SK-N-SH (cell line): Measurements from ENCODE around the gene CHST11. TPM values are rescaled to one million over a fixed set of nuclear protein-coding genes. Genes with fewer than 3 reads are reported as not detected.

Experiments
- CTCF ChIA-PET: fragments of 300-600, 350-600 bp; formaldehyde crosslinking; extraction: SDS; loops from one replicate; lab custom pipeline; 2021; lab: Yijun Ruan, JAX
- POLR2A ChIA-PET: fragments of 350-600 bp; sonication (Branson Sonifier 250); formaldehyde crosslinking; extraction: SDS; loops from one replicate; lab custom pipeline; 2020; ENCODE audit warnings: antibody characterized with exemption, inconsistent platforms; lab: Yijun Ruan, JAX
- DNase-seq: peaks from one replicate; pipeline ENCODE4 v3.0.0; 2012
- H2AFZ ChIP-seq: fragments of 200-600 bp; sonication (generic); 2 replicates; pipeline ENCODE4 v1.8.1; 2016; ENCODE audit warnings: antibody characterized with exemption, mild to moderate bottlenecking, low read depth
- H3F3A ChIP-seq: fragments of 200-600 bp; sonication (generic); replicated peaks from 2 replicates; pipeline ENCODE3; 2016; ENCODE audit warnings: antibody characterized with exemption, mild to moderate bottlenecking; ENCODE audit not compliant: insufficient read depth
- H3K27ac ChIP-seq, 2 experiments: fragments of 200-500 bp in 1 of 2; fragments of 200-600 bp in 1 of 2; sonication (Bioruptor generic) in 1 of 2; sonication (generic), shearing (Covaris generic) in 1 of 2; 2 replicates each; pipeline versions ENCODE4 v1.5.1 to v1.6.1; 2014 to 2016; ENCODE audit warnings: low read depth in 2 of 2, inconsistent platforms in 1 of 2, low read length in 1 of 2, mild to moderate bottlenecking in 1 of 2, mixed read lengths in 1 of 2
- H3K27me3 ChIP-seq: fragments of 200-600 bp; sonication (generic), shearing (Covaris generic); 2 replicates; pipeline ENCODE4 v1.6.1; 2016; ENCODE audit warnings: mixed run types; ENCODE audit not compliant: insufficient read depth
- H3K36me3 ChIP-seq, 2 experiments: fragments of 200-500 bp in 1 of 2; fragments of 200-600 bp in 1 of 2; sonication (Bioruptor generic) in 1 of 2; sonication (generic) in 1 of 2; replicated peaks in 1 of 2; 2 replicates each; pipeline versions ENCODE3 to v1.5.1; 2014 to 2016; ENCODE audit warnings: low read length in 1 of 2, mild to moderate bottlenecking in 1 of 2; ENCODE audit not compliant: insufficient read depth in 2 of 2, control insufficient read depth in 1 of 2
- H3K4me1 ChIP-seq, 2 experiments: fragments of 200-500 bp in 1 of 2; fragments of 200-600 bp in 1 of 2; sonication (Bioruptor generic) in 1 of 2; sonication (generic), shearing (Covaris generic) in 1 of 2; 2 replicates each; pipeline versions ENCODE4 v1.5.1 to v1.6.1; 2014 to 2016; ENCODE audit warnings: low read depth in 1 of 2, low read length in 1 of 2, mixed run types in 1 of 2; ENCODE audit not compliant: insufficient read depth in 2 of 2, control insufficient read depth in 1 of 2
- H3K4me2 ChIP-seq: fragments of 200-600 bp; sonication (generic), shearing (Covaris generic); 2 replicates; pipeline ENCODE4 v1.6.1; 2017; ENCODE audit warnings: mixed run types
- H3K4me3 ChIP-seq, 2 experiments: fragments of 200-500 bp in 1 of 2; fragments of 200-600 bp in 1 of 2; sonication (Bioruptor generic) in 1 of 2; sonication (generic), shearing (Covaris generic) in 1 of 2; 2 replicates each; pipeline versions ENCODE4 v1.5.1 to v1.8.1; 2014 to 2016; ENCODE audit warnings: low read depth in 2 of 2, inconsistent platforms in 1 of 2, low read length in 1 of 2, mild to moderate bottlenecking in 1 of 2, mixed read lengths in 1 of 2, moderate library complexity in 1 of 2
- H3K79me2 ChIP-seq: fragments of 200-600 bp; sonication (generic); 2 replicates; pipeline ENCODE4 v1.8.1; 2017; ENCODE audit warnings: mild to moderate bottlenecking; ENCODE audit not compliant: insufficient read depth
- H3K9ac ChIP-seq: fragments of 200-600 bp; sonication (generic); 2 replicates; pipeline ENCODE4 v1.6.1; 2017; ENCODE audit warnings: mixed run types
- H3K9me2 ChIP-seq: fragments of 200-600 bp; sonication (generic); 2 replicates; pipeline ENCODE4 v1.6.1; 2017; ENCODE audit warnings: mixed run types
- H3K9me3 ChIP-seq: fragments of 200-600 bp; sonication (generic); 2 replicates; pipeline ENCODE4 v1.6.1; 2017; ENCODE audit warnings: mixed run types, mild to moderate bottlenecking, moderate library complexity
- H4K20me1 ChIP-seq: fragments of 200-600 bp; sonication (generic); 2 replicates; pipeline ENCODE4 v1.6.1; 2017; ENCODE audit warnings: mild to moderate bottlenecking, mixed run types; ENCODE audit not compliant: insufficient read depth
- CHD2 ChIP-seq: fragments of 150-350 bp; IDR thresholded peaks from 2 replicates; pipeline ENCODE4 v1.6.1; 2018; ENCODE audit warnings: low read length; ENCODE audit not compliant: partially characterized antibody
- EP300 ChIP-seq, 2 experiments: IDR thresholded peaks; 2 replicates each; pipeline versions ENCODE4 v1.4.0 to v1.6.1; 2012; ENCODE audit warnings: borderline replicate concordance in 1 of 2, low read depth in 1 of 2, low read length in 1 of 2
- FOXJ3 ChIP-seq: sonication (generic); formaldehyde crosslinking; IDR thresholded peaks from 2 replicates; pipeline ENCODE4 v1.5.1; 2020; ENCODE audit warnings: mild to moderate bottlenecking, missing genetic modification reagents
- GATA2 ChIP-seq: sonication (generic); formaldehyde crosslinking; IDR thresholded peaks from 2 replicates; pipeline ENCODE4 v1.5.0; 2020; ENCODE audit warnings: mild to moderate bottlenecking, missing genetic modification reagents
- JUND ChIP-seq: IDR thresholded peaks from 2 replicates; pipeline ENCODE4 v1.4.0; 2012
- MEF2A ChIP-seq: IDR thresholded peaks from 2 replicates; pipeline ENCODE4 v1.4.0; 2012; ENCODE audit warnings: low read depth, borderline replicate concordance
- NFIC ChIP-seq: IDR thresholded peaks from 2 replicates; pipeline ENCODE4 v1.4.0; 2012; ENCODE audit warnings: borderline replicate concordance
- NRF1 ChIP-seq: IDR thresholded peaks from 2 replicates; pipeline ENCODE4 v1.6.1; 2012; ENCODE audit warnings: low read depth, mild to moderate bottlenecking, low read length
- POLR2AphosphoS5 ChIP-seq: IDR thresholded peaks from 2 replicates; pipeline ENCODE4 v1.6.1; 2012; ENCODE audit warnings: low read depth, low read length
- RCOR1 ChIP-seq: fragments of 150-350 bp; IDR thresholded peaks from 2 replicates; pipeline ENCODE4 v1.6.1; 2017; ENCODE audit warnings: antibody characterized with exemption, low read length
- SMC3 ChIP-seq: IDR thresholded peaks from 2 replicates; pipeline ENCODE4 v1.6.1; 2012; ENCODE audit warnings: low read depth, low read length, improper control_type of control experiment
- TCF12 ChIP-seq: IDR thresholded peaks from 2 replicates; pipeline ENCODE4 v1.4.0; 2012
- USF1 ChIP-seq: IDR thresholded peaks from 2 replicates; pipeline ENCODE4 v1.4.0; 2012; ENCODE audit warnings: low read depth, borderline replicate concordance
- WGBS: methylation state at CpG from one replicate; pipeline ENCODE4 v1.1.6; 2017; ENCODE audit warnings: low lambda C conversion rate; 5-methylcytosine and 5-hydroxymethylcytosine counted together
- polyA plus RNA-seq, 3 experiments: library from polyadenylated mRNA; depleted of rRNA; stranded (reverse); fragments of >200 nt; gene quantifications; 2 replicates each; pipeline ENCODE4 v1.2.3, GENCODE V29; 2012
- TF ChIP-seq, protein P1 (sequence below): IDR thresholded peaks from 2 replicates; pipeline ENCODE4 v1.6.1; 2012; ENCODE audit warnings: mild to moderate bottlenecking, low read depth, low read length, moderate library complexity
- TF ChIP-seq, protein P2 (sequence below): IDR thresholded peaks from 2 replicates; pipeline ENCODE4 v1.4.0; 2012; ENCODE audit warnings: low read depth
- TF ChIP-seq, protein P3 (sequence below): fragments of 150-350 bp; IDR thresholded peaks from 2 replicates; pipeline ENCODE4 v1.6.1; 2016; ENCODE audit warnings: mild to moderate bottlenecking, low read depth, low read length
- TF ChIP-seq, protein P4 (sequence below): fragments of 150-350 bp; IDR thresholded peaks from 2 replicates; pipeline ENCODE4 v1.6.1; 2017; ENCODE audit warnings: antibody characterized with exemption, low read length, low read depth, borderline replicate concordance

CHST11 gene
- polyA plus RNA-seq, 1 of the 3 experiments (the other 2 are of a cell fraction) = 18.6 TPM

GRCh38 chr12:104535369-104535768 lies 78.6 kb downstream of the CHST11 start:
- no peak overlapping the region for H2AFZ ChIP-seq
- H3K9me3 ChIP-seq = no peaks in the 10 kb centered on the region
- H3K4me2 ChIP-seq = no peak overlapping the region
- no peak overlapping the region for H3K4me3 ChIP-seq
- H3K79me2 ChIP-seq = no peaks in the 10 kb centered on the region
- H3K27ac ChIP-seq = peak overlapping the region in 1 of 2 experiments; percentile 50; a peak in 2 of 4 replicates
- H3K27me3 ChIP-seq = no peaks in the 10 kb centered on the region
- no peaks in the 10 kb centered on the region for H3F3A ChIP-seq
- no peak for DNase-seq
- 54% methylated on average over 3 of the region's 3 CpGs for WGBS
- no peaks in the 10 kb centered on the region for H3K9me2 ChIP-seq
- TF ChIP-seq, protein P1, sequence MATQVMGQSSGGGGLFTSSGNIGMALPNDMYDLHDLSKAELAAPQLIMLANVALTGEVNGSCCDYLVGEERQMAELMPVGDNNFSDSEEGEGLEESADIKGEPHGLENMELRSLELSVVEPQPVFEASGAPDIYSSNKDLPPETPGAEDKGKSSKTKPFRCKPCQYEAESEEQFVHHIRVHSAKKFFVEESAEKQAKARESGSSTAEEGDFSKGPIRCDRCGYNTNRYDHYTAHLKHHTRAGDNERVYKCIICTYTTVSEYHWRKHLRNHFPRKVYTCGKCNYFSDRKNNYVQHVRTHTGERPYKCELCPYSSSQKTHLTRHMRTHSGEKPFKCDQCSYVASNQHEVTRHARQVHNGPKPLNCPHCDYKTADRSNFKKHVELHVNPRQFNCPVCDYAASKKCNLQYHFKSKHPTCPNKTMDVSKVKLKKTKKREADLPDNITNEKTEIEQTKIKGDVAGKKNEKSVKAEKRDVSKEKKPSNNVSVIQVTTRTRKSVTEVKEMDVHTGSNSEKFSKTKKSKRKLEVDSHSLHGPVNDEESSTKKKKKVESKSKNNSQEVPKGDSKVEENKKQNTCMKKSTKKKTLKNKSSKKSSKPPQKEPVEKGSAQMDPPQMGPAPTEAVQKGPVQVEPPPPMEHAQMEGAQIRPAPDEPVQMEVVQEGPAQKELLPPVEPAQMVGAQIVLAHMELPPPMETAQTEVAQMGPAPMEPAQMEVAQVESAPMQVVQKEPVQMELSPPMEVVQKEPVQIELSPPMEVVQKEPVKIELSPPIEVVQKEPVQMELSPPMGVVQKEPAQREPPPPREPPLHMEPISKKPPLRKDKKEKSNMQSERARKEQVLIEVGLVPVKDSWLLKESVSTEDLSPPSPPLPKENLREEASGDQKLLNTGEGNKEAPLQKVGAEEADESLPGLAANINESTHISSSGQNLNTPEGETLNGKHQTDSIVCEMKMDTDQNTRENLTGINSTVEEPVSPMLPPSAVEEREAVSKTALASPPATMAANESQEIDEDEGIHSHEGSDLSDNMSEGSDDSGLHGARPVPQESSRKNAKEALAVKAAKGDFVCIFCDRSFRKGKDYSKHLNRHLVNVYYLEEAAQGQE = no peak
- peak; percentile 55; the same call in 1 of the 2 replicates for TF ChIP-seq TCF12
- TF ChIP-seq, all 33 proteins: peak for 1
- no peaks in the 10 kb centered on the region for H3K36me3 ChIP-seq
- POLR2A ChIA-PET = interaction anchor here (0.8 kb wide), 1 partner anchor 31 kb away, joined by 3 read pairs; no protein-coding TSS in a partner anchor
- CTCF ChIA-PET = interaction anchor here (1.4 to 1.5 kb wide), 2 partner anchors 12 to 154 kb away, joined by 3 to 6 read pairs; no protein-coding TSS in a partner anchor
- H3K4me1 ChIP-seq = peaks cover 0 to 28% of the 10 kb centered on the region in 2 experiments; a peak in 2 of 4 replicates
- no peaks in the 10 kb centered on the region for H4K20me1 ChIP-seq
- H3K9ac ChIP-seq = no peak overlapping the region

DNA sequence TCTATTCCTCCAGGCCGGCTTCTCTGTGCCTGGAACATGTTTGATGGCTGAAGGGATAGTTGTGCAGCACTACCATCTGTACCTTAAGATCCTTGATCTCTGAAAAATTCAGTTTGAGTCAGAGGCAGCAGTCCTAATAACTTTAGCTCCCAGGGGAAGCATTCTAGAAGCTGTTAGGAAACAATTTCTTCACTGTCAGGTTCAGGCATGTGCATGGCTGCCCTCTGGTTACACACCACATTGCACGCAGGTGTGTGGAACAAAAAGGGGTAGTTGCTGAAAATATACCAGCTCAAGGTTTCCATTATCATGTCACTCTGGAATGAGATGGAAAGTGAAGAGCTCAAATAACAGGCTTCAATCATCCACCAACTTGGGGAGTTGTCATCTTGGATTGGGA lies 80.1 kb downstream of the CHST11 start:
- CTCF ChIA-PET = no interaction called here
- Histone ChIP-seq H3K36me3 (no peaks in the 10 kb centered on the region), H3K4me1 (peaks cover 0 to 31% of the 10 kb centered on the region in 2 experiments; a peak in 2 of 4 replicates), H3K4me2 (no peak overlapping the region), H3K9ac (no peak overlapping the region), H3K4me3 (no peak overlapping the region), H3K27ac (no peak overlapping the region), H3K27me3 (no peaks in the 10 kb centered on the region), H4K20me1 (no peaks in the 10 kb centered on the region), H3K9me2 (no peaks in the 10 kb centered on the region), H3K9me3 (no peaks in the 10 kb centered on the region), H3K79me2 (no peaks in the 10 kb centered on the region), H2AFZ (no peak overlapping the region), H3F3A (no peaks in the 10 kb centered on the region)
- POLR2A ChIA-PET = no interaction called here
- no peak for DNase-seq
- 86% methylated on average over 2 of the region's 2 CpGs for WGBS
- no peak for TF ChIP-seq EP300 (IDR thresholded peaks at IDR 0.05; ENCODE audit: borderline replicate concordance in 1 of 2, low read depth in 1 of 2, low read length in 1 of 2)
- TF ChIP-seq NRF1 = no peak
- TF ChIP-seq MEF2A = no peak
- no peak for TF ChIP-seq POLR2AphosphoS5
- no peak for TF ChIP-seq CHD2
- no peak for TF ChIP-seq JUND
- TF ChIP-seq, protein P2, sequence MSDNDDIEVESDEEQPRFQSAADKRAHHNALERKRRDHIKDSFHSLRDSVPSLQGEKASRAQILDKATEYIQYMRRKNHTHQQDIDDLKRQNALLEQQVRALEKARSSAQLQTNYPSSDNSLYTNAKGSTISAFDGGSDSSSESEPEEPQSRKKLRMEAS = no peak
- TF ChIP-seq, protein P3, sequence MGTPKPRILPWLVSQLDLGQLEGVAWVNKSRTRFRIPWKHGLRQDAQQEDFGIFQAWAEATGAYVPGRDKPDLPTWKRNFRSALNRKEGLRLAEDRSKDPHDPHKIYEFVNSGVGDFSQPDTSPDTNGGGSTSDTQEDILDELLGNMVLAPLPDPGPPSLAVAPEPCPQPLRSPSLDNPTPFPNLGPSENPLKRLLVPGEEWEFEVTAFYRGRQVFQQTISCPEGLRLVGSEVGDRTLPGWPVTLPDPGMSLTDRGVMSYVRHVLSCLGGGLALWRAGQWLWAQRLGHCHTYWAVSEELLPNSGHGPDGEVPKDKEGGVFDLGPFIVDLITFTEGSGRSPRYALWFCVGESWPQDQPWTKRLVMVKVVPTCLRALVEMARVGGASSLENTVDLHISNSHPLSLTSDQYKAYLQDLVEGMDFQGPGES = no peak
- no peak for TF ChIP-seq GATA2
- no peak for TF ChIP-seq NFIC
- TF ChIP-seq RCOR1 = no peak
- TF ChIP-seq, protein P1 = no peak
- TF ChIP-seq, protein P4, sequence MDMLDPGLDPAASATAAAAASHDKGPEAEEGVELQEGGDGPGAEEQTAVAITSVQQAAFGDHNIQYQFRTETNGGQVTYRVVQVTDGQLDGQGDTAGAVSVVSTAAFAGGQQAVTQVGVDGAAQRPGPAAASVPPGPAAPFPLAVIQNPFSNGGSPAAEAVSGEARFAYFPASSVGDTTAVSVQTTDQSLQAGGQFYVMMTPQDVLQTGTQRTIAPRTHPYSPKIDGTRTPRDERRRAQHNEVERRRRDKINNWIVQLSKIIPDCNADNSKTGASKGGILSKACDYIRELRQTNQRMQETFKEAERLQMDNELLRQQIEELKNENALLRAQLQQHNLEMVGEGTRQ = no peak
- no peak for TF ChIP-seq SMC3
- no peak for TF ChIP-seq USF1
- TF ChIP-seq FOXJ3 (CRISPR knock-in tag) = no peak
